ENCODE measurements around the gene SLC7A4.
"Not testable (repeated sequence)": the region's sequence is repeated elsewhere in the genome, so short reads cannot be mapped to it uniquely, and the experiment has no call there.

Gene SLC7A4

GRCh38 chr22:21009638-21010425 is 22.5 kb downstream of the SLC7A4 start:
- DNase-seq: peak; percentile 60
- in situ Hi-C loops (cut with HindIII; ENCODE audit: low pct_ligation_motif_present, low pct_unique_long_range_greater_than_20kb, low sequenced_read_pairs): no loop called here

DNA sequence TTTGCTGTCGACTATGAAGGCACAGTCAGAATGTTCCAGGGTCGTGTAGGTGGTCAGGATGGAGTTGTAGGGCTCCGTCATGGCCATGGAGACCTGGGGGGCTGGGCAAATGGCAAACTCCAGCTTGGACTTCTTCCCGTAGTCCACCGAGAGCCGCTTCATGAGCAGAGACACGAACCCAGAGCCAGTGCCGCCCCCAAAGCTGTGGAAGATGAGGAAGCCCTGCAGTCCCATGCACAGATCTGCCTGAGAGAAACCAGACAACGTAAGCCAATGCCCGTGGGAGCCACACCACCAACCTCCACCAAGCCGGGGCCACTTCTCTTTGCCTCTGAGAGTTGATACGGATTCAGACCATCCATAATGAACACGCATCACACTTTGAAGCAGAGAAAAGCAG is 23.2 kb downstream of the SLC7A4 start:
- DNase-seq; in situ Hi-C loops (cut with HindIII; ENCODE audit: low pct_ligation_motif_present, low pct_unique_long_range_greater_than_20kb, low sequenced_read_pairs): not testable (repeated sequence)

- DNase-seq: no peak
Observed at GRCh38 chr22:21003782-21004181, 28.6 kb downstream of the SLC7A4 start.

GRCh38 chr22:21001601-21002325 is 30.6 kb downstream of the SLC7A4 start, which contains the start of gene THAP7:
Gene THAP7 (minus strand): TSS chr22:21002118. CDS start chr22:21001911, 207 bp downstream.
- in situ Hi-C loops (cut with HindIII; ENCODE audit: low pct_ligation_motif_present, low pct_unique_long_range_greater_than_20kb, low sequenced_read_pairs): no loop called here
- peak; percentile 93 for DNase-seq

More at GRCh38 chr22:21003782-21004181, 28.6 kb downstream of the SLC7A4 start:
- in situ Hi-C loops (cut with HindIII; ENCODE audit: low pct_ligation_motif_present, low pct_unique_long_range_greater_than_20kb, low sequenced_read_pairs): no loop called here

GRCh38 chr22:21000987-21001600 is 31.3 kb downstream of the SLC7A4 start:
- in situ Hi-C loops (cut with HindIII; ENCODE audit: low pct_ligation_motif_present, low pct_unique_long_range_greater_than_20kb, low sequenced_read_pairs): no loop called here
- no peak for DNase-seq

DNA sequence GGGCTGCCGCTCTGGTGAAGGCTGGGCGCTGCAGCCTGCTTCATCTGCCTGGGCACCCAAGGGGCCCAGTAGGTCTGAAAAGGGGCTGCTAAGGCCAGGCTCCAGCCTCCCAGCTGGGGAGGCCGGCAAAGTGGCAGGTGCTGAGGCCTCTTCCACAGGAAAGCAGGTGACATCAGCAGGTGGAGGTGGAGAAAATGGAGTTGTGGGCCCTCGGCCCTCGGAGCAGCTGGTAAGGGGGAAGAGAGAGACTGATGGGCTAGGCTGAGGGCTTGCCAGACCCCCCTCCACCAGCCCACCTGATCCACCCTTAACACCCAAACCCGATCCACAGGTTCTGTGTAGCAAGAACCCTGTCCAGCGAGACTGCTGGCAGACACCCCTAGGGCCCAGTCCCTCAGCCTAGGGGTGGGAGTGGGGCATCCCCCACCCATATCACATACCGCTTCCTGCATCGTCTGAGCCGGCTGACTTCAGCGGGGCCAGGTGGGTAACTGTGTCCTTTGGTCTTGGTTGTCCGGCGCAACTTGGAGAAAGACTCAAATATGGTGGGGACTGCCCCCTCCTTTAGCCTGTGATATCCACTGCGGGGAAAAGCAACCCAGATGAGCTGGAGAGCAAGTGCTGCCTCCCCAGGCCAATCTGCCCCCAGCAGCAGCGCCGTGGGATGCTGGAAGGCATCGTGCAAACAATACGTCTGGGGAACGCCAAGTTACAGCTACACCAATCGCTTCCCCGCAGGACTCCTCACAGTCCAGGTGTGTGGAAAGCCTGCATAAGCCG is 32.0 kb downstream of the SLC7A4 start:
- DNase-seq: no peak
- in situ Hi-C loops (cut with HindIII; ENCODE audit: low pct_ligation_motif_present, low pct_unique_long_range_greater_than_20kb, low sequenced_read_pairs): no loop called here

GRCh38 chr22:20999350-21000206 is 32.8 kb downstream of the SLC7A4 start:
- in situ Hi-C loops (cut with HindIII; ENCODE audit: low pct_ligation_motif_present, low pct_unique_long_range_greater_than_20kb, low sequenced_read_pairs): no loop called here
- DNase-seq: no peak

DNA sequence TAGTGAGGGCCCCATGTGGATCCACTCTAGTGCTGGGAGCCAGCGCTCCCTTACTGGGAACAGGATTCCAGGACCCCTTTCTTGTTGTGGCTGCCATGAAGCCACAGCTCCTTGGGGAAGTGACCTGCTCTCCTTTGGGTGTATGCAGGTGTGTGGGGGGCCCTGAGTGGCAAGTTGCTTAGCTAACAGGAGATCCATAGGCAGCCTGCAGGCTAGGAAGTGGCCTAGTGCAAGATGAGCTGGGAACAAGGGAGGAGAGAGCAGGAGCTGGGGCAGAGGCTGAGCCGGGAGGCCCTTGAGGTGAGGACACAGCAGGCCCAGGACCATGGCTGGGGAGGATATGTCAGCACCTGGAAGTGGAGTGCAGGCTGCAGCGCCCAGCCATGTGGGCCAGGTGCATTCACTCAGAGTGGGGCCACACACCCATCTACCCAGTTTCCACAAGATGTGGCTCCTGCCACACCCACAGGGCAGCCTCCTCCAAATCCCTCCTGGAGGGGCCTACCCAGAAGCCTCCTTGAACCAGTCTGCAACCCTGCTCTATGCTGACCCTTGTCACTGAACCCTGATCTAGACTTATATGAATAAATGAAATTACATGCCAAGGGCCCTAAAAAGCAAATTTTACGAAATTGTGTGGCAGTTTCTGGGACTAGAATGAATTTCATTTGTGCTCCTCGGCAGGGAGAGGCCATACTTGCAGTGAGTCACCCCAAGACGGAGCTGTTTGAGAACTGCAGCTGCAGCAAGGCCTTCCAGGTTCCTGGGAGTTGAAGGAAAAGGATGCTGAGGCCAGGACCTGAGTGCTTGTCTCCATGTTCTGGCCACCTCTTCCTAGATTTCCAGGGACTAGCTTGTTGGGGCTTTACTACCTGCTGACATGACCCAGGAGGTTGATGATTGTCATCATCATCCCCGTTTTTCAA is 33.7 kb downstream of the SLC7A4 start:
- in situ Hi-C loops (cut with HindIII; ENCODE audit: low pct_ligation_motif_present, low pct_unique_long_range_greater_than_20kb, low sequenced_read_pairs): no loop called here

GRCh38 chr22:20997536-20998257 is 34.7 kb downstream of the SLC7A4 start:
- DNase-seq: no peak
- in situ Hi-C loops (cut with HindIII; ENCODE audit: low pct_ligation_motif_present, low pct_unique_long_range_greater_than_20kb, low sequenced_read_pairs): no loop called here

More for the DNA sequence above, 33.7 kb downstream of the SLC7A4 start:
- no peak for DNase-seq

DNA sequence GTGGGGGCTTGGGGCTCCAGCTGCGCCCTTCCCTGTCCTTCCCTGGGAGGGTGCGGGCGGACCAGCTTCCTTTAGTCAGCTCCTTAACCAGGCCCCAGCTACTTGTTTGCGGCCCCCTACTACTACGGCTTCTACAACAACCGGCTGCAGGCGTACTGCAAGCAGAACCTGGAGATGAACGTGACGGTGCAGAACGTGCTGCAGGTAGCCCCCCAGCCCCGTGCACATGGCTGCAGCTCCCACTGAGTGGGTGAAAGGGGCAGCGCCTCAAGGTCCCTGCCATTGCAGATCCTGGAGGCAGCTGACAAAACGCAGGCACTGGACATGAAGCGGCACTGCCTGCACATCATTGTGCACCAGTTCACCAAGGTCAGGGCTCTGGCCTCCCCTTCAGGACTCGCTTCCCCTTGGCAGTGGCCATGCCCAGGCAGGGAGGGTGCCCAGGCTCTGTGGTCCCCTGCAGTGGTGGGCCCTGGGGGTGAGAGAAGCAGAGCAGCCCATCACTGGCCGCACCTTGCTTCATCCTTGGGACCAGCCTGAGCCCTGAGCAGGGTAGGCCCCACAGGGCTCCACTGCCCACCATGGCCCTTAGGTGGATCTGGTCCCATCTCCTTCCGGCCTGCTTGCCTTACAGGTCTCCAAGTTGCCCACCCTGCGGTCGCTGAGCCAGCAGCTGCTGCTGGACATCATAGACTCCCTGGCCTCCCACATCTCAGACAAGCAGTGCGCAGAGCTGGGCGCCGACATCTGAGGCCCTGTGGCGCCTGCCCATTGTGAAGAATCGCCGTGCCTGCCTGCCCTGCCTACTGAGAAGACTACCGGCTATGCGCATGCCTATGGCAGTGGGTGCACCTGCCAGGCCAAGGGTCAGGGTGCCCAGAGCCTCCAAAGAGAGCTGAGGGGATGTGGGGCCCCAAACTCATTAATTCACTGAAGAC is 35.5 kb downstream of the SLC7A4 start:
- in situ Hi-C loops (cut with HindIII; ENCODE audit: low pct_ligation_motif_present, low pct_unique_long_range_greater_than_20kb, low sequenced_read_pairs): no loop called here
- DNase-seq: no peak

GRCh38 chr22:20996031-20996410 is 36.3 kb downstream of the SLC7A4 start:
- DNase-seq: no peak
- in situ Hi-C loops (cut with HindIII; ENCODE audit: low pct_ligation_motif_present, low pct_unique_long_range_greater_than_20kb, low sequenced_read_pairs): no loop called here

- no peak for DNase-seq
- in situ Hi-C loops (cut with HindIII; ENCODE audit: low pct_ligation_motif_present, low pct_unique_long_range_greater_than_20kb, low sequenced_read_pairs): no loop called here
Observed at GRCh38 chr22:20995329-20996030, 36.9 kb downstream of the SLC7A4 start.

GRCh38 chr22:20994902-20995241 is 37.5 kb downstream of the SLC7A4 start:
- in situ Hi-C loops (cut with HindIII; ENCODE audit: low pct_ligation_motif_present, low pct_unique_long_range_greater_than_20kb, low sequenced_read_pairs): no loop called here
- no peak for DNase-seq

DNA sequence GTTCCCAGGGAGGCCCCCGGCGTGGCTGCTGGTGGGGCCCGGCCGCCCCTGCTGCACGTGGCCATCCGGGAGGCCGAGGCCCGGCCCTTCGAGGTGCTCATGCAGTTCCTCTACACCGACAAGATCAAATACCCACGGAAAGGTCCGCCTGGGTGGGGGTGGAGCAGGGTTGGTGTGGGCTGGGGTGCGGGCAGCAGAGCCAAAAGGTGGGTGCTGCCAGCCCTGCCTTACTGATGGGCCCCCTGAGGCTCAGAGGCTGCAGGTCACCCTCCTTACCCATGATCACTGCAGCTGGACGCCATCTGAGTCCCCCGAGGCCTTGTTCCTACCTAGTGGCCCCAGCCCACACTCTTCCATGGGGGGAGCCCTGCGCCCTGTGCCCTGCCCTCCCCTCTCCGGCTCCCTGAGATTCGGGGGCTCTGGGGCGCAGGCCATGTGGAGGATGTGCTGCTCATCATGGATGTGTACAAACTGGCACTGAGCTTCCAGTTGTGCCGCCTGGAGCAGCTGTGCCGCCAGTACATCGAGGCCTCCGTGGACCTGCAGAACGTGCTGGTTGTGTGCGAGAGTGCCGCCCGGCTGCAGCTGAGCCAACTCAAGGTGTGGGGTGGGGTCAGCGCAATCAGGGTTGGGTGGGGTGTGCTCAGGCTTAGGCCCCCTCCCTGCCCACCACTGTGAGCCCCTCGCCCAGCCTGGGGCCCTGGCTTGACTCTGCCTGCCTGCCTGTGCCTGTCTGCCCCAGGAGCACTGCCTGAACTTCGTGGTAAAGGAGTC is 38.0 kb downstream of the SLC7A4 start:
- in situ Hi-C loops (cut with HindIII; ENCODE audit: low pct_ligation_motif_present, low pct_unique_long_range_greater_than_20kb, low sequenced_read_pairs): no loop called here
- DNase-seq: no peak
